ENCODE measurements around the gene C13orf42.

DNA sequence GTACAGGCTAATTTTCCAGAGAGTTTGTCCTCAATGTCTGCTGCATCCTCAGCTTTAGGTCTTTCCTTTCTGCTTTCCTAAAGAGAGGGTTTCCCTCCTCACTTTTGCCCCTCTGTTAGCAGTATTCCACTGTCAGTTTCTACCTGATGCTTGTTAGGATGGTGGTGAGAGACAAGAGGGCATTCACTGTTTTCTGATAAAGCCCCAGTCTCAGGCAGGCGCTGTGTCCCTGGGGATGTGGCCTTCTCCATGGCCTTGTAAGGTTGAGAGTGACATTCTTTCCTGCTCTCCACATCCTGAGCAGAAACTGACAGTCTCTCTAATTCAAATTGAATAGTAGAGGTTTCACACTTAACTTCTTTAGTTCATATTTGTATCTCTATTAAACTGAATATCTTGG is 14.9 kb downstream of the C13orf42 start:
- TF ChIP-seq CTCF (IDR thresholded peaks at IDR 0.05) (no peak), POLR2A (IDR thresholded peaks at IDR 0.05) (no peak)
